RWPE2 (cell line): ENCODE measurements around the gene APP.

Experiments used
- ATAC-seq: fragments of 200-7000 bp; cut with Tn5 transposase; 3 replicates; pipeline ENCODE4 v1.9.1; 2021; ENCODE audit warnings: low read depth
- DNase-seq: peaks from one replicate; pipeline ENCODE4 v3.0.0-alpha.2; 2020; ENCODE audit warnings: low spot score
- H3K27ac ChIP-seq: fragments of 450-650 bp; 2 replicates; pipeline ENCODE4 v1.5.1; 2017; ENCODE audit warnings: mild to moderate bottlenecking; ENCODE audit not compliant: poor library complexity, severe bottlenecking
- H3K27me3 ChIP-seq: fragments of 250-450 bp; sonication (Bioruptor Pico); 2 replicates; pipeline ENCODE4 v1.5.1; 2021; ENCODE audit warnings: mild to moderate bottlenecking, moderate library complexity; ENCODE audit not compliant: insufficient read depth, poor library complexity, severe bottlenecking
- H3K36me3 ChIP-seq: fragments of 250-450 bp; sonication (Bioruptor Pico); 2 replicates; pipeline ENCODE4 v1.5.1; 2020; ENCODE audit warnings: low read depth, mild to moderate bottlenecking, moderate library complexity
- H3K4me1 ChIP-seq: fragments of 250-450 bp; sonication (Bioruptor Pico); 2 replicates; pipeline ENCODE4 v1.5.1; 2021; ENCODE audit warnings: mild to moderate bottlenecking, moderate library complexity; ENCODE audit not compliant: insufficient read depth, poor library complexity, severe bottlenecking
- H3K4me3 ChIP-seq: fragments of 250-450 bp; sonication (Bioruptor Pico); 2 replicates; pipeline ENCODE4 v1.5.1; 2021; ENCODE audit warnings: mild to moderate bottlenecking, moderate library complexity; ENCODE audit not compliant: severe bottlenecking
- H3K9me3 ChIP-seq: fragments of 250-450 bp; sonication (Bioruptor Pico); 2 replicates; pipeline ENCODE4 v1.5.1; 2021; ENCODE audit warnings: mild to moderate bottlenecking, moderate library complexity; ENCODE audit not compliant: severe bottlenecking
- TF ChIP-seq, protein P1 (sequence below): fragments of 450-650 bp; IDR thresholded peaks from one replicate; pipeline ENCODE4 v1.5.1; 2017; ENCODE audit warnings: mild to moderate bottlenecking, moderate library complexity; ENCODE audit not compliant: poor library complexity, severe bottlenecking

APP gene

DNA sequence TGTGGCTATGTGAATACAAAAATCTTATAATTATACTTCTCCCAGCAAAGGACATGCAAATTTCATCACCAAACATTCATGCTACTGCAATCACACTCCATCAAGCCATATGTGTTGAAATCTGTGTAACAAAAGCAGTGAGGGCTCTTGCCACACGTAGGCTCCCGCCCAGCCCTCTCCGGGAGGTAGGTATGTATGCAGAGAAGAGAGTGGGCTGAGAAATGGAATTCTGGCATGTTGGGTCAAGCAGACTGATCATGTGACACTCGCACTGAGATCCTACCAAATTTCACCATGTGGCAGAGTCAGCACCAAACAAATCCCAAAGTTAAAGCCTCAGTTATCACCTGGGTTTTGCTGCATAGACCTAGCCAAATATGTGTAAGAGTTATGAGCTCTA lies 49.7 kb downstream of the APP start:
- Histone ChIP-seq H3K4me3 (no peak overlapping the region), H3K4me1 (peaks cover 50% of the 10 kb centered on the region), H3K27me3 (no peaks in the 10 kb centered on the region), H3K36me3 (0 out of 2 replicates have a peak, but pooled peaks cover 9% of the 10 kb centered on the region), H3K9me3 (no peaks in the 10 kb centered on the region), H3K27ac (peak overlapping the region; percentile 1)
- TF ChIP-seq, protein P1, sequence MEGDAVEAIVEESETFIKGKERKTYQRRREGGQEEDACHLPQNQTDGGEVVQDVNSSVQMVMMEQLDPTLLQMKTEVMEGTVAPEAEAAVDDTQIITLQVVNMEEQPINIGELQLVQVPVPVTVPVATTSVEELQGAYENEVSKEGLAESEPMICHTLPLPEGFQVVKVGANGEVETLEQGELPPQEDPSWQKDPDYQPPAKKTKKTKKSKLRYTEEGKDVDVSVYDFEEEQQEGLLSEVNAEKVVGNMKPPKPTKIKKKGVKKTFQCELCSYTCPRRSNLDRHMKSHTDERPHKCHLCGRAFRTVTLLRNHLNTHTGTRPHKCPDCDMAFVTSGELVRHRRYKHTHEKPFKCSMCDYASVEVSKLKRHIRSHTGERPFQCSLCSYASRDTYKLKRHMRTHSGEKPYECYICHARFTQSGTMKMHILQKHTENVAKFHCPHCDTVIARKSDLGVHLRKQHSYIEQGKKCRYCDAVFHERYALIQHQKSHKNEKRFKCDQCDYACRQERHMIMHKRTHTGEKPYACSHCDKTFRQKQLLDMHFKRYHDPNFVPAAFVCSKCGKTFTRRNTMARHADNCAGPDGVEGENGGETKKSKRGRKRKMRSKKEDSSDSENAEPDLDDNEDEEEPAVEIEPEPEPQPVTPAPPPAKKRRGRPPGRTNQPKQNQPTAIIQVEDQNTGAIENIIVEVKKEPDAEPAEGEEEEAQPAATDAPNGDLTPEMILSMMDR: no peak
- ATAC-seq (peak; percentile 79), DNase-seq (peak; percentile 80)

DNA sequence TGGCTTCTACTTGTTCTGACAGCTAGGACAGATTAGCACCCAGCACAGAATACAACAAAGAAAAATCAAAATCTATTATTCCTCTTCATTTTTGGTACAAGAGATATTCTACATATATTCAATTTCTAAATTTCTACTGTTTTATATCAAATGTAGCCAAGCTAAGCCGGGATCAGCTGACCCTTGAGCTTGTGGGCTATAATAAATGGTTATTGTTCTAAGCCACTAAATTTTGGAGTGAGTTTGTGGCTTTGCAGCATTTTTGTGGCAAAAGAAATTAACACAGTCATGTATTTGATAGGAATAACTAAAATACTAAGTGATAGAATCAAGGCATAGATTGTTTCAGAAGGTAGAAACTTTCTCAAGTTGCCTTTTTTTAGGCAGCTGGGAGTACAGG lies 50.7 kb downstream of the APP start:
- ATAC-seq (no peak), DNase-seq (no peak)
- Histone ChIP-seq H3K27me3 (no peaks in the 10 kb centered on the region), H3K27ac (peak overlapping the region; percentile 1), H3K9me3 (no peaks in the 10 kb centered on the region), H3K4me1 (peaks cover 40% of the 10 kb centered on the region), H3K4me3 (no peak overlapping the region), H3K36me3 (0 out of 2 replicates have a peak, but pooled peaks cover 10% of the 10 kb centered on the region)
- TF ChIP-seq, protein P1: no peak

DNA sequence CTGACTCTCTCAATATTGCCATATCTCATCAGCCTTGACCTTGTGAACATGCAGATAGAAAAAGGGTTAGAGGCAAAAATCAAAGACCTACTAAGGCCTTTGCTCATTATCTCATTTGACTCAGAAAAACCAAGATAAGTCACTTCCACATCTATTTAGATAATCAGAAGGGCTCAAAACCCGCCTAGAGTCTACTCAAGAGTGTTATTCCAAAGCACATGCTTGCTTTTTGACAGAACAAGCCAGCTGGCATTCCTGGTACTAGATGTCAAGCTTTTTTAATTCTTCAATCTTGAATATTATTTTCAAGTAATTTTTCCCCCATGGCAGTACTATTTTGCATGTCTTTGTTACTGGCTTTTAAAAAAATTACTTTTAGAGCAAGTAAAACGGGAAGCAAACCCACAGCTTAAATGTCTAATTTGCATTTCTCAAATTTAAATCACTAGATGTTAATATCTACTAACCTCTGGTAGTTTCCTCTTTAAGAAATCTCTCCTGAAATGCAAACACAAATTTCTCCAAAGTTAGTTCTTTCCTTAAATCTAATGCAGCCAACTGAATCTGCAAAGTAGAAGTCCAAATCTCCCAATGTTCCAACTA lies 51.5 kb downstream of the APP start:
- H3K4me3 ChIP-seq: no peak overlapping the region
- TF ChIP-seq, protein P1: no peak

DNA sequence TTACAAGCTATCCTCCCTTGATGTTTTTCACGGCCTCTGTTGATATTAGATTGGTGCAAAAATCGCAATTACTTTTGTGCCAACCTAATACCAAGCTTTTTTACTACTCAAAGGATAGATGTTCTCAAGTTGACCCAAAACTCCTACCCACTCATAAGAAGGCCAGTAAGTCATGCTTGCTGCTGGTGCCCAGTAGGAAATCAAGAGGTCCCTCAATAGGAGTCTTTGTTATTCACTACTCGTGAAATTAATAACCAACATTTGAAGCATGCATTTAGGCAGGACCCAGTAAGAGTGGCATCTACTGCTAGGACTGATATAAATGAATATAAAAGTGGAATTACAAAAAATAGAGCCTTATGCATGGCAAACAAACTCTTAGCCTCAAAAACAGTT lies 52.6 kb downstream of the APP start:
- no peaks in the 10 kb centered on the region for H3K27me3 ChIP-seq
- peaks cover 23% of the 10 kb centered on the region for H3K4me1 ChIP-seq
- H3K9me3 ChIP-seq: no peaks in the 10 kb centered on the region
- no peak for ATAC-seq
- no peak overlapping the region for H3K4me3 ChIP-seq
- TF ChIP-seq, protein P1: no peak
- no peak for DNase-seq
- peaks cover 14% of the 10 kb centered on the region; the same call in 1 of the 2 replicates for H3K36me3 ChIP-seq
- no peak overlapping the region for H3K27ac ChIP-seq

More for the DNA sequence above, 51.5 kb downstream of the APP start:
- ATAC-seq (no peak), DNase-seq (no peak)
- H3K36me3 ChIP-seq: peaks cover 14% of the 10 kb centered on the region; the same call in 1 of the 2 replicates
- no peak overlapping the region for H3K27ac ChIP-seq
- H3K9me3 ChIP-seq: no peaks in the 10 kb centered on the region
- no peaks in the 10 kb centered on the region for H3K27me3 ChIP-seq
- H3K4me1 ChIP-seq: peaks cover 32% of the 10 kb centered on the region

DNA sequence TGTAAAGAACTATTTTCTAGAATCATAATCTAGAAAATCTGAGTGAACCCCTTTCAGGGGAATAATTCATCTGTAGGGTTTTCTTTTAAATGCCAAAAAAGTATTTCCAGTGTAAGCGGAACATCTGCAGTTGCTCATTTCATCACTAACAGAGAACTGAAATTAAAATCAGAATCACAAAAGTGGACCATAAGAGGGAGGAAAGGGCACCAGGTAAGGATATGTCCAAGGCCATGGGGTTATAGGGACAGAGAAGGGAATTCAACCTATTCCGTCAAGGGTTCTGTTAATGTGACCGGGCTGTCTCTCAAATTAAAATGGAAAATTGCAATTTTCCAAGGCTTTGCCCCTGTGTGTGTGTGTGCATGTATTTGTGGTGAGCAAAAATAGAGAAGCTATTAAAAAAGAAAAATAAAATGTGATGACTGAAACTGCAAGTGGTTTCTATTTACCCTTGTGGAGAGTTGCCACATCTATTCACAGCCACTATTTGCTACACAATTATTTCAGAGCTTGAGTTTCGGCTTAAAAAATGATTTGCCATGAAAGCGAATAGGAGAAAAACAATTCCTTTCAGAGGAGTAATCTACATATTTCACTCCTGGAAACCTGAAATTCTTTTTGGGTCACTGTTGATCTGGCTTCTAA lies 53.1 kb downstream of the APP start:
- Histone ChIP-seq H3K4me1 (peaks cover 20% of the 10 kb centered on the region), H3K27me3 (no peaks in the 10 kb centered on the region), H3K36me3 (peaks cover 14% of the 10 kb centered on the region; the same call in 1 of the 2 replicates), H3K9me3 (no peaks in the 10 kb centered on the region), H3K4me3 (no peak overlapping the region), H3K27ac (no peak overlapping the region)
- TF ChIP-seq, protein P1: no peak
- ATAC-seq (no peak), DNase-seq (no peak)
